GM21423 (cell line): ENCODE data around the gene GUCY1A1.

Source experiments
- ATAC-seq: cut with Tn5 transposase; IDR thresholded peaks from one replicate; pipeline ENCODE4 v1.9.1; 2021; ENCODE audit warnings: mild to moderate bottlenecking, moderate library complexity; ENCODE audit not compliant: unreplicated experiment

GUCY1A1 gene

DNA sequence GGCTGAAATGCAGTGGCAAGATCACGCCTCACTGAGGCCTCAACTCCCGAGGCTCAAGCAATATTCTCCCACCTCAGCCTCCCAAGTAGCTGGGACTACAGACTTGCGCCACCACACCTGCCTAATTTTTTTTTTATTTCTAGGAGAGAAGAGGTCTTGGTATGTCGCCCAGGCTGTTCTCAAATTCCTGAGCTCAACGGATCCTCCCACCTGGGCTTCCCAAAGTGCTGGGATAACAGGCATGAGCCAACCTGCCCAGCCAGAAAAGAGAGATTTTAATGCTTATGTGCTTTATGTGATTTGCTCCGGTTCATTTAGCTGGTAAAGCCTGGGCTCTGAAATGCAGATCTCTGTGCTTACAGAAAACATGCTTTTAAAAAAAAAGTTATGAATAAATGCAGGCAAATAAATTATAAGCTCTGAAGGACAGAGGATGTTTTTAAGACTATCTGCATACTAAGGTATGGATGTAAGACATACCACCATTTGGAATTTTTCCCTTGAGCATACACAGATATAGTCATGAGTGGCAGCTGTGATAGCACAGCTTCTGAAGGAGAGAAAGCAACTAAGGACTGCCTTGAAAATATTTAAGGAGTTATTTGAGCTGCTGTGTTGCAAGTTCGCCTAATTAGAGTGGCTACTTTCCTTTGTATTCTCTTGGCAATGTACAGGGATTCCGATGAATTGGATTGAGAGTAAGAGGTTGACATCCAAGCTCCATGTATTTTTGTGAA, 106.0 kb downstream of the GUCY1A1 start:
- ATAC-seq: no peak

DNA sequence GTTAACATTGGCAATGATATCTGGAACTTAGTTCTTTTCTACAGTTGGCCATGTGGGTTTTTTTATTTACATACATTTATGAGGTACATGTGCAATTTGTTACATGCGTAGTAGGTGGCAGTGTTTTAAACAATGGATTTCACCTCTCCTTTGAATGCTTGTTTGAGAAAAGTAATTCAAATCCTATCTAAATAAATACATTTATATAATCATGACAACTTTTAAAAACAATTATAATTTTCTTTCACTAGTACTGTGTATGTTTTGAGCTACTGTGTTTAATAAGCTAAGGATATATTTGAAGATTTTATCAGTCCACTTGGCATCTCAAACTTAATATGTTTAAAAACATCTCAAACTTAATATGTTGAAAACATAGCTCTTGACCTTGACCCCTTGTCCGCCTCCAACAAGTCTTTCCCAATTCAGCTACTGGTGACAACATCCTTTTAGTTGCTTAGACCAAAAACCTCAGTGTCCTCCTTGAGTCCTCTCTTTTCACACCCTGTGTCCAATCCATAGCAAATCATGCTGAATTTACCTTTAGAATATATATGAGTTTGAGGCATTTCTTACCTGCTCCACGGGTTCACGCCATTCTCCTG, 106.7 kb downstream of the GUCY1A1 start:
- no peak for ATAC-seq

DNA sequence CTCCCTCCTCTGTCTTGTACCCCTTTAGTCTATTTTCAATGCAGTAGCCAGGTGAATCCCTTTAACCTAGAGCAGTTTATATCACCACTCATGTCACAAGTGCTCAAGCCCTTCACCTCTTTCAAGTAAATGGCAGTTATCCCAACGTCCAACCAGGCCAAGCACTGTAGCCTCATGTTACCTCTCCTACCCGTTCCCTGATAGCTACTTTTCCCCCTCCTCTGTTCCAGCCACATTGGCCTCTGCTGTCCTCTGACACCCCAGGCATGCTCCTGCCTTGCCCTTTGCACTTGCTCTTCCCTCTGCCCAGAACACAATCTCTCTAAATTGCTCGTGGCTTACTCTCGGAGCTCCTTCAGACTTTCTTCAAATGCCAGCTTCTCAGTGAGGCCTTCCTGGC, 107.4 kb downstream of the GUCY1A1 start:
- no peak for ATAC-seq

DNA sequence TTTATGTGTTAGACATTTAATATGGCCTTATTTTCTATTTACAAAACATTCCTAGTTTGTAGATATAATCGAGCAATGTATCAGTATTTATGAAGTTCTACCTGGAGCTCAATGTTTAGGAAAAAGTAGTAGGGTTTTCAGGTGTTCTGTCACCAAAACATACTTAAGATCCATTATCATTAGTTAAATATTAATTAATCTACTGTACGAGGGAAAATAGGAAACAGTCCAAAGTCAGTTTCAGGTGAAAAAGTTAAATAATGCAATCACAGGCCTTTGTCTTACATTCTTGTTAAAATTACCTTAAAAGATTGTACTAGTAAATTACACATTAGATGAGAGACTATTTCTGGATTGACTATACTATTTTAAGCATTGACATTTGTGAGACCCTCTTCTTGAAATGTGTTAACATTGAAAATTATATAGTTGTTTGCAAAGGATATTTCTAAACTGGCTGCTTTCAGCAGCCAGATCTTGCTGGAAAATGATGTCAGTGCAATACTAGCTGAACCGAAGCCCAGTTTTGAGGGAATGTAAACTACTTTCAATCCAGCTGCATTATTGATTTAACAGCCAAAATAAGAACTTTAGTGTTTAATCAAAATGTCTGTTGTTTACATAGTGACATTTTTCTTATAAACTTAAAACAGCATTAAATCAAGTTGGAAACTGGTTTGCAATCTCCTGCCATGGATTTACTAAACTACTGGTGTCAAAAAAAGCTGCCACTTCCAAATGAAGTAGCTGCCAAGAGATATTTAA, 111.5 kb downstream of the GUCY1A1 start:
- ATAC-seq: no peak

DNA sequence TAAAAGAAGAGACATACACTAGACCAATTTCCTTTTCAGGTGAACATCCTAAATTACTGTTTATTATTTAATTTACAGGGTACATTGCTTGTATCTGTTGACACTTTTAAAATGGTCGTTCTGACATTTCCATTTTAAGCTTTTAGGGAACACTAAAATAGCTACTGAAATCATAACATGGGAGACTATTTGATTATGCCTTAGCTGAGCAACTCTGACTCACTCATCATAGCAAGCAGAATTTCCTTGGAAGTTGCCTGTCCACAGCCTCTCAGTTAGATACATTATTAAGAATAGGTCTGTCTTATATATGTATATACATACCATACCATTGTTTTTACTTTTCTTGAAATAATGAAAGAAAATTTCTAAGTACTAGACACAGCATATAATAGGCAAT, 114.1 kb downstream of the GUCY1A1 start:
- ATAC-seq: no peak

DNA sequence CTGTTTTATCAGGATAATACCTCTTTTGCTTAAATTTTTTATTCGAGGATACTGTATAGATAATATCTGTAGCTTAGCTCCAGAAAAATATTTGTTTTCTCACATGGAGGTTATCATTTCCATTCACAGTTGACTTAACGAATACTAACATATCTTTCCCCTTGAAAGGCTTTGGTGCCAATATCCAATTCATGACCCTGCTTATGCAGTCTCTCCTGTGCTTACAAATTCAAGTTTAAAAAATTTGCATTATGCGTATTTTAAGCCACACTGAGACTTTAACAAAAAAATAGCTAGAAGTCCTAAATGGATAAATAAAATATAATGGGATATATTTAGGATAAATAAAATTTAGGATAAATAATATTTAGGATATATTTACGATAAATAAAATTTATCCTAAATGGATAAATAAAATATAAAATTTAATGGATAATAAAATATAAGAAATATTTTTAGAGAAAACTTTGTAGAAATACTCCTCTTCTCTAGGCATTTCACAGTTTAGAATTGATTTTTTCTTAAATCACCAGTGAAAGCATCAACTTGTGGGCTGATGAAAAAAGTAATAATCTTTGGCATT, 114.7 kb downstream of the GUCY1A1 start:
- ATAC-seq: no peak
